HepG2 (cell line): ENCODE data around the gene CDX1. TPM values are rescaled to one million over a fixed set of nuclear protein-coding genes. Genes with fewer than 3 reads are reported as not detected.

Experiments used
- ATF7-NPFF ChIP-seq: sonication (generic); formaldehyde crosslinking; IDR thresholded peaks from 2 replicates; pipeline ENCODE4 v1.8.1; 2023; ENCODE audit warnings: mild to moderate bottlenecking, low read depth, missing genetic modification reagents, moderate library complexity
- CC2D1A ChIP-seq: sonication (generic); formaldehyde crosslinking; IDR thresholded peaks from 2 replicates; pipeline ENCODE4 v1.8.1; 2023; ENCODE audit warnings: mild to moderate bottlenecking, missing genetic modification reagents
- HBP1 ChIP-seq: IDR thresholded peaks from 2 replicates; pipeline ENCODE4 v1.6.1; 2016; ENCODE audit warnings: low read depth, control low read depth
- KLF6 ChIP-seq: IDR thresholded peaks from 2 replicates; pipeline ENCODE4 v1.8.0; 2016; ENCODE audit warnings: missing biosample characterization, missing genetic modification reagents
- MED8 ChIP-seq: sonication (generic); formaldehyde crosslinking; IDR thresholded peaks from 2 replicates; pipeline ENCODE4 v1.8.1; 2023; ENCODE audit warnings: mild to moderate bottlenecking, missing genetic modification reagents; ENCODE audit not compliant: insufficient replicate concordance
- NFYC ChIP-seq: IDR thresholded peaks from 2 replicates; pipeline ENCODE4 v1.6.1; 2016; ENCODE audit warnings: missing genetic modification reagents, missing compliant biosample characterization
- NR2F6 ChIP-seq, 2 experiments: IDR thresholded peaks; 2 replicates each; pipeline ENCODE4 v1.6.1; 2016; ENCODE audit warnings: antibody characterized with exemption in 1 of 2, mild to moderate bottlenecking in 1 of 2
- PHB2 ChIP-seq: fragments of 450-650 bp; IDR thresholded peaks from 2 replicates; pipeline ENCODE4 v1.6.1; 2018; ENCODE audit not compliant: partially characterized antibody
- SOX5 ChIP-seq: IDR thresholded peaks from 2 replicates; pipeline ENCODE4 v1.6.1; 2016; ENCODE audit warnings: borderline replicate concordance
- ZNF205 ChIP-seq: IDR thresholded peaks from 2 replicates; pipeline ENCODE4 v1.6.1; 2018; ENCODE audit warnings: missing biosample characterization, missing genetic modification reagents
- ZNF329 ChIP-seq: sonication (generic); formaldehyde crosslinking; IDR thresholded peaks from 2 replicates; pipeline ENCODE4 v1.9.0; 2021; ENCODE audit warnings: low read depth, mild to moderate bottlenecking, missing genetic modification reagents
- ZNF350 ChIP-seq: sonication (generic); formaldehyde crosslinking; IDR thresholded peaks from 2 replicates; pipeline ENCODE4 v1.4.0; 2020; ENCODE audit warnings: mild to moderate bottlenecking, low read depth, missing genetic modification reagents, borderline replicate concordance
- ZNF703 ChIP-seq: sonication (generic); formaldehyde crosslinking; IDR thresholded peaks from 2 replicates; pipeline ENCODE4 v1.5.1; 2020; ENCODE audit warnings: missing genetic modification reagents, mild to moderate bottlenecking, moderate library complexity, borderline replicate concordance
- ZNF800 ChIP-seq: sonication (generic); formaldehyde crosslinking; IDR thresholded peaks from 2 replicates; pipeline ENCODE4 v1.4.0; 2020; ENCODE audit warnings: missing genetic modification reagents
- ZNF883 ChIP-seq: sonication (generic); formaldehyde crosslinking; IDR thresholded peaks from 2 replicates; pipeline ENCODE4 v1.5.1; 2020; ENCODE audit warnings: mild to moderate bottlenecking, missing genetic modification reagents; ENCODE audit errors: not compliant biosample characterization
- ZZZ3 ChIP-seq: sonication (generic); formaldehyde crosslinking; IDR thresholded peaks from 2 replicates; pipeline ENCODE4 v1.4.0; 2020; ENCODE audit warnings: missing genetic modification reagents, mild to moderate bottlenecking, borderline replicate concordance
- polyA plus RNA-seq, 8 experiments: library from polyadenylated mRNA; depleted of rRNA in 3 of 8; stranded (reverse) in 7 of 8; unstranded in 1 of 8; fragments of >200 nt; fragmentation: Illumina TruSeq in 4 of 8; extraction: Trizol in 4 of 8; gene quantifications; 2 replicates each; pipeline versions ENCODE4 v1.2.1 to v1.2.3, GENCODE V29; 2011 to 2016; ENCODE audit warnings: low read depth in 4 of 8, missing spikeins in 1 of 8, mixed read lengths in 1 of 8; ENCODE audit not compliant: insufficient read depth in 1 of 8
- total RNA-seq, 5 experiments: library from RNA; depleted of rRNA; stranded (reverse); fragments of >200 nt; fragmentation: Illumina TruSeq; extraction: Trizol; gene quantifications; 2 replicates each; pipeline ENCODE4 v1.2.3, GENCODE V29; 2016; ENCODE audit warnings: low read depth in 1 of 5
- TF ChIP-seq, protein P1 (sequence below): sonication (generic); formaldehyde crosslinking; IDR thresholded peaks from 2 replicates; pipeline ENCODE4 v1.4.0; 2020; ENCODE audit warnings: missing genetic modification reagents, borderline replicate concordance
- TF ChIP-seq, protein P2 (sequence below): sonication (generic); formaldehyde crosslinking; IDR thresholded peaks from 2 replicates; pipeline ENCODE4 v1.8.1; 2023; ENCODE audit warnings: mild to moderate bottlenecking, missing genetic modification reagents
- TF ChIP-seq, protein P3 (sequence below): IDR thresholded peaks from 2 replicates; pipeline ENCODE4 v1.6.1; 2018; ENCODE audit warnings: missing genetic modification reagents, mild to moderate bottlenecking, missing compliant biosample characterization
- TF ChIP-seq, protein P4 (sequence below): sonication (generic); formaldehyde crosslinking; IDR thresholded peaks from 2 replicates; pipeline ENCODE4 v1.8.1; 2022; ENCODE audit warnings: mild to moderate bottlenecking, missing genetic modification reagents

Gene CDX1
- total and polyA plus RNA-seq, 2 of the 13 experiments (the other 11 are each of a cell fraction or from before 2014, with no cell fraction given), result not detected

DNA sequence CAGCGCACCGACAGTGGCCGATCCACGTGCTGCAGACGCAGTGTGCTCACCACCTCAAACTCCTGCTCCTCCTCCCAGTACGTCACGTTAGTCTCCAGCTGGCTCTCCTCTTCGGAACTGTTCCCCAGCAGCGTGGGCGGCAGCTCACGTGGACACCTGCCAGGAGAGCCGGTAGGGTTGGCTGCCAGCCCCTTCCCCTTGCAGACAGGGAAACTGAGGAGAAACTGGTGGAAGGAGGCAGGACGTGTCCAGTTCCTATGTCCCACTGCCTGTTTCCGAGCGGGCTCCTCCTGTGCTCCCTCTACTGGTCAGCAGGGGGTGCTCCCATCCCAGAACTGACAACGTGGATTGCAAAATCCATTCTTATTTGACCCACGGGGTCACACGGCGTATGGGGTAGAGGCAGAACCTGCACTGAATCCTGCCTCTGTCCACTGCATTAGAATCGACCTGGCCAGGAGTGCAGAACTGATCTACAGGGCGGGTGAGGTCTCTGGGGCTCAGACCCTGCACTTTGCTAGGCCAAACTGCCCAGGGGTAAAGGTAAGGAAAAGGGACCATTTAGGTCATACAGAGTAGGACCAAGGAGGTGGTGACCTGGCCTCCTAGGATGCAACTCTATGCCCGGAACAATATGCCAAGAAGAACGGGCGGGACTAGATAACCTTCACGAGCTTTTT is 36.6 kb upstream of the CDX1 start (continued):
- TF ChIP-seq, protein P1, sequence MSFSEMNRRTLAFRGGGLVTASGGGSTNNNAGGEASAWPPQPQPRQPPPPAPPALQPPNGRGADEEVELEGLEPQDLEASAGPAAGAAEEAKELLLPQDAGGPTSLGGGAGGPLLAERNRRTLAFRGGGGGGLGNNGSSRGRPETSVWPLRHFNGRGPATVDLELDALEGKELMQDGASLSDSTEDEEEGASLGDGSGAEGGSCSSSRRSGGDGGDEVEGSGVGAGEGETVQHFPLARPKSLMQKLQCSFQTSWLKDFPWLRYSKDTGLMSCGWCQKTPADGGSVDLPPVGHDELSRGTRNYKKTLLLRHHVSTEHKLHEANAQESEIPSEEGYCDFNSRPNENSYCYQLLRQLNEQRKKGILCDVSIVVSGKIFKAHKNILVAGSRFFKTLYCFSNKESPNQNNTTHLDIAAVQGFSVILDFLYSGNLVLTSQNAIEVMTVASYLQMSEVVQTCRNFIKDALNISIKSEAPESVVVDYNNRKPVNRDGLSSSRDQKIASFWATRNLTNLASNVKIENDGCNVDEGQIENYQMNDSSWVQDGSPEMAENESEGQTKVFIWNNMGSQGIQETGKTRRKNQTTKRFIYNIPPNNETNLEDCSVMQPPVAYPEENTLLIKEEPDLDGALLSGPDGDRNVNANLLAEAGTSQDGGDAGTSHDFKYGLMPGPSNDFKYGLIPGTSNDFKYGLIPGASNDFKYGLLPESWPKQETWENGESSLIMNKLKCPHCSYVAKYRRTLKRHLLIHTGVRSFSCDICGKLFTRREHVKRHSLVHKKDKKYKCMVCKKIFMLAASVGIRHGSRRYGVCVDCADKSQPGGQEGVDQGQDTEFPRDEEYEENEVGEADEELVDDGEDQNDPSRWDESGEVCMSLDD (CRISPR knock-in tag), result no peak
- TF ChIP-seq, protein P2, sequence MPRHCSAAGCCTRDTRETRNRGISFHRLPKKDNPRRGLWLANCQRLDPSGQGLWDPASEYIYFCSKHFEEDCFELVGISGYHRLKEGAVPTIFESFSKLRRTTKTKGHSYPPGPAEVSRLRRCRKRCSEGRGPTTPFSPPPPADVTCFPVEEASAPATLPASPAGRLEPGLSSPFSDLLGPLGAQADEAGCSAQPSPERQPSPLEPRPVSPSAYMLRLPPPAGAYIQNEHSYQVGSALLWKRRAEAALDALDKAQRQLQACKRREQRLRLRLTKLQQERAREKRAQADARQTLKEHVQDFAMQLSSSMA (CRISPR knock-in tag), result no peak
- TF ChIP-seq MED8 (CRISPR knock-in tag), result no peak
- TF ChIP-seq ZNF329 (CRISPR knock-in tag), result no peak
- TF ChIP-seq SOX5 (CRISPR knock-in tag), result 0 out of 2 replicates have a peak, but pooled peaks have one; percentile 19
- TF ChIP-seq HBP1 (CRISPR knock-in tag), result 0 out of 2 replicates have a peak, but pooled peaks have one; percentile 47
- no peak for TF ChIP-seq ZNF703 (CRISPR knock-in tag)
- peak; percentile 99 for TF ChIP-seq NR2F6 (IDR thresholded peaks at IDR 0.05)
- peak; percentile 100 for TF ChIP-seq NR2F6 (CRISPR knock-in tag; IDR thresholded peaks at IDR 0.05)
- TF ChIP-seq CC2D1A (CRISPR knock-in tag), result no peak
- peak; percentile 59; the same call in 1 of the 2 replicates for TF ChIP-seq ZNF350 (CRISPR knock-in tag)
- no peak for TF ChIP-seq ZNF800 (CRISPR knock-in tag)
- TF ChIP-seq ZNF883 (CRISPR knock-in tag), result peak; percentile 82
- TF ChIP-seq ZNF205 (CRISPR knock-in tag), result peak; percentile 57; the same call in 1 of the 2 replicates
- peak; percentile 67; the same call in 1 of the 2 replicates for TF ChIP-seq KLF6 (CRISPR knock-in tag)
- TF ChIP-seq, protein P3, sequence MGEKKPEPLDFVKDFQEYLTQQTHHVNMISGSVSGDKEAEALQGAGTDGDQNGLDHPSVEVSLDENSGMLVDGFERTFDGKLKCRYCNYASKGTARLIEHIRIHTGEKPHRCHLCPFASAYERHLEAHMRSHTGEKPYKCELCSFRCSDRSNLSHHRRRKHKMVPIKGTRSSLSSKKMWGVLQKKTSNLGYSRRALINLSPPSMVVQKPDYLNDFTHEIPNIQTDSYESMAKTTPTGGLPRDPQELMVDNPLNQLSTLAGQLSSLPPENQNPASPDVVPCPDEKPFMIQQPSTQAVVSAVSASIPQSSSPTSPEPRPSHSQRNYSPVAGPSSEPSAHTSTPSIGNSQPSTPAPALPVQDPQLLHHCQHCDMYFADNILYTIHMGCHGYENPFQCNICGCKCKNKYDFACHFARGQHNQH (CRISPR knock-in tag), result peak; percentile 41; the same call in 1 of the 2 replicates
- TF ChIP-seq PHB2, result no peak
- TF ChIP-seq NFYC (CRISPR knock-in tag), result no peak
- TF ChIP-seq ZZZ3, result no peak
- 0 out of 2 replicates have a peak, but pooled peaks have one; percentile 52 for TF ChIP-seq ATF7-NPFF (CRISPR knock-in tag)
- TF ChIP-seq, protein P4, sequence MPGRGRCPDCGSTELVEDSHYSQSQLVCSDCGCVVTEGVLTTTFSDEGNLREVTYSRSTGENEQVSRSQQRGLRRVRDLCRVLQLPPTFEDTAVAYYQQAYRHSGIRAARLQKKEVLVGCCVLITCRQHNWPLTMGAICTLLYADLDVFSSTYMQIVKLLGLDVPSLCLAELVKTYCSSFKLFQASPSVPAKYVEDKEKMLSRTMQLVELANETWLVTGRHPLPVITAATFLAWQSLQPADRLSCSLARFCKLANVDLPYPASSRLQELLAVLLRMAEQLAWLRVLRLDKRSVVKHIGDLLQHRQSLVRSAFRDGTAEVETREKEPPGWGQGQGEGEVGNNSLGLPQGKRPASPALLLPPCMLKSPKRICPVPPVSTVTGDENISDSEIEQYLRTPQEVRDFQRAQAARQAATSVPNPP, result no peak
